ENCODE measurements around the gene KRTAP10-5. TPM values are rescaled to one million over a fixed set of nuclear protein-coding genes. Genes with fewer than 3 reads are reported as not detected.
A peak's percentile ranks its signal among the peaks of the same experiment; 100 is the strongest.

Gene KRTAP10-5
- total RNA-seq, 4 donors from 2014 or later, result not detected

DNA sequence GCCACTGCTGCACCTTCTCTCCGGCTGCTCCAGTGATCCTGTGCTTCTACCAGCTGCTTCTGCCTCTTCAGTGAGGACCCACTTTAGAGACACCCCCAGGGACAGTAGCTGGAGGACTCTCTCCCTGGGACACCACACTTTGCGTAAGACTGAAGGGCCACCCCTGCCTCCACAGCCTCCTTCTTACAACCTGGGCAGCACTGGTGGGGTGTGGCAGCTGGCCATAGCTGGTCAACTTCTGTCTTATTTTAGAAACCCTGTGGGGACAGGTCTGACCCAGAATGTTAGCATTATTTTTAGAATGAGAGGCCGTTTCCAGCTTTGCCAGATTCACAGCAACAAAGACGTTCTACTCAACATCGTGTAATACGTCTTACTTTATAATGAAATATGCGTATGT is 45.4 kb upstream of the KRTAP10-5 start:
- no peaks in the 10 kb centered on the region for H3K36me3 ChIP-seq
- TF ChIP-seq, protein P1, sequence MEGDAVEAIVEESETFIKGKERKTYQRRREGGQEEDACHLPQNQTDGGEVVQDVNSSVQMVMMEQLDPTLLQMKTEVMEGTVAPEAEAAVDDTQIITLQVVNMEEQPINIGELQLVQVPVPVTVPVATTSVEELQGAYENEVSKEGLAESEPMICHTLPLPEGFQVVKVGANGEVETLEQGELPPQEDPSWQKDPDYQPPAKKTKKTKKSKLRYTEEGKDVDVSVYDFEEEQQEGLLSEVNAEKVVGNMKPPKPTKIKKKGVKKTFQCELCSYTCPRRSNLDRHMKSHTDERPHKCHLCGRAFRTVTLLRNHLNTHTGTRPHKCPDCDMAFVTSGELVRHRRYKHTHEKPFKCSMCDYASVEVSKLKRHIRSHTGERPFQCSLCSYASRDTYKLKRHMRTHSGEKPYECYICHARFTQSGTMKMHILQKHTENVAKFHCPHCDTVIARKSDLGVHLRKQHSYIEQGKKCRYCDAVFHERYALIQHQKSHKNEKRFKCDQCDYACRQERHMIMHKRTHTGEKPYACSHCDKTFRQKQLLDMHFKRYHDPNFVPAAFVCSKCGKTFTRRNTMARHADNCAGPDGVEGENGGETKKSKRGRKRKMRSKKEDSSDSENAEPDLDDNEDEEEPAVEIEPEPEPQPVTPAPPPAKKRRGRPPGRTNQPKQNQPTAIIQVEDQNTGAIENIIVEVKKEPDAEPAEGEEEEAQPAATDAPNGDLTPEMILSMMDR (IDR thresholded peaks at IDR 0.05 in 4 of 5, conservative IDR thresholded peaks at IDR 0.05 in 1 of 5), result no peak
- no peak for TF ChIP-seq POLR2A (IDR thresholded peaks at IDR 0.05)
- intact Hi-C loops (cut with DNase I; ENCODE audit: low total_unique reads), result no loop called here
- no peak for DNase-seq
- ATAC-seq, result no peak
- no peaks in the 10 kb centered on the region for H3K9me3 ChIP-seq
- H3K4me1 ChIP-seq, result no peaks in the 10 kb centered on the region
- no peak overlapping the region for H3K4me3 ChIP-seq
- in situ Hi-C loops (cut with MboI; ENCODE audit: low sequenced_read_pairs in 4 of 4), result no loop called here
- H3K27me3 ChIP-seq, result peaks cover 0 to 16% (median 14%) of the 10 kb centered on the region in 3 donors
- no peak overlapping the region for H3K27ac ChIP-seq

DNA sequence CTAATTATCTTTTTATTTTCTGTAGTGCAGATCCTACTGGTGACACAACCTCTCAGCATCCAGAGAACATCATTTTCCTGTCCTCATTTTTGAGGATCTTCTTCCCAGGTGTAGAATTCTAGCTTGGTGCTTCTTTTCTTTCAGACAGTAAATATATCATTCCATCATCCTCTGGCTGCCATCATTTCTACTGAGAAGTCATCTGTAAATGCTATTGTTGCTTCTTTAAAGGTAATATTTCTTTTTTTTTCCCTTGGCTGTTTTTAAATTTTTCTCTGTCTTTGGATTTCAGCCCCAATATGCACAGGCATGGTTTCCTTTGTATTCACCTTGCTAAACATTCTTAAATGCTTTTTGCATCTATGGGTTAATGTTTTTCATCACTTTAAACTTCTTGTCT is 43.2 kb upstream of the KRTAP10-5 start:
- DNase-seq (no peak), ATAC-seq (no peak)
- no peaks in the 10 kb centered on the region for H3K36me3 ChIP-seq
- intact Hi-C loops (cut with DNase I; ENCODE audit: low total_unique reads), result no loop called here
- no peaks in the 10 kb centered on the region for H3K9me3 ChIP-seq
- no peaks in the 10 kb centered on the region for H3K4me1 ChIP-seq
- H3K4me3 ChIP-seq, result no peak overlapping the region
- TF ChIP-seq, protein P1 (IDR thresholded peaks at IDR 0.05 in 4 of 5, conservative IDR thresholded peaks at IDR 0.05 in 1 of 5), result no peak
- no peak for TF ChIP-seq POLR2A (IDR thresholded peaks at IDR 0.05)
- in situ Hi-C loops (cut with MboI; ENCODE audit: low sequenced_read_pairs in 4 of 4), result no loop called here
- no peak overlapping the region for H3K27ac ChIP-seq
- H3K27me3 ChIP-seq, result peaks cover 0 to 14% (median 9%) of the 10 kb centered on the region in 3 donors

DNA sequence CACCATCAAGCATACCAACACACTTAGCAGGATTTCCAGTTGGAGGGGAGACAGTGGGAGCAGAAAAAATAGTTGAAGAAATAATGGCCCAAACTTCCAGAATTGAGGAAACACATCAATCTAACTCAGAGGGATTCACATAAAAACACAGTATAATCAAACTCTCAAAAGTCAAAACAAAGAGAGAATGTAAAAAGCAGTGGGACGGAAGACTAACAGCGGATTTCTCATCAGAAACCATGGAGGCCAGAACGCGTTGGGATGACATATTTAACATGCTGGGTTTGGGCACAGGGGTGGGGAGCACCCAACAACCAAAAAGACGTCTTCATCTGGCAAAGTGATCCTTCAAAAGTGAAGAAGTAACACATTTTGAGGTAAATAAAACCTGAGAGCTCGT is 39.5 kb upstream of the KRTAP10-5 start:
- no peak for TF ChIP-seq POLR2A (IDR thresholded peaks at IDR 0.05)
- TF ChIP-seq, protein P1 (IDR thresholded peaks at IDR 0.05 in 4 of 5, conservative IDR thresholded peaks at IDR 0.05 in 1 of 5), result no peak
- H3K9me3 ChIP-seq, result no peaks in the 10 kb centered on the region
- ATAC-seq (no peak), DNase-seq (no peak)
- no peaks in the 10 kb centered on the region for H3K36me3 ChIP-seq
- H3K4me3 ChIP-seq, result no peak overlapping the region
- H3K27ac ChIP-seq, result no peak overlapping the region
- H3K27me3 ChIP-seq, result peaks cover 0 to 4% (median 2%) of the 10 kb centered on the region in 3 donors
- no peaks in the 10 kb centered on the region for H3K4me1 ChIP-seq
- in situ Hi-C loops (cut with MboI; ENCODE audit: low sequenced_read_pairs in 4 of 4) (no loop called here), intact Hi-C loops (cut with DNase I; ENCODE audit: low total_unique reads) (no loop called here)

DNA sequence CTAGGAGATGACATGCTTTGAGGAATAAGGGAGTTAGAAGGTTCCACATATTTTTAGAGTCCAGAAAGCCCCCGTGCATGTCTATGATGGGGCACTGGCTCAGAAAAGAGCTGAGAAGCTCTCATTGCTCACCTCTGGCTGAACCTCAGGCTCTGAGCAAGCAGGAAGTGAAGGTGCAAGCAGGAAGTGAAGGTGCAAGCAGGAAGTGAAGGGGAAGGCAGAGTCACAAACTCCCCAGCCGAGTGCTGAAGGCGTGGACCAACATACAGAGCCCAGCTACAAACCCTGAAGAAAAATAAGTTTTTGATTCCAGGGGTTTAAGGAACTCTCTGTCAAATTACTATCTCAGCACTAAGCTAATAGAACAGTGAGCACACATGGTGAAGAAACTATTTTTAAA is 38.5 kb upstream of the KRTAP10-5 start:
- TF ChIP-seq, protein P1 (IDR thresholded peaks at IDR 0.05 in 4 of 5, conservative IDR thresholded peaks at IDR 0.05 in 1 of 5), result no peak
- no peak for TF ChIP-seq POLR2A (IDR thresholded peaks at IDR 0.05)
- intact Hi-C loops (cut with DNase I; ENCODE audit: low total_unique reads) (no loop called here), in situ Hi-C loops (cut with MboI; ENCODE audit: low sequenced_read_pairs in 4 of 4) (no loop called here)
- H3K27me3 ChIP-seq, result peaks cover 2 to 5% (median 2%) of the 10 kb centered on the region in 3 donors
- ATAC-seq, result no peak
- no peaks in the 10 kb centered on the region for H3K9me3 ChIP-seq
- H3K36me3 ChIP-seq, result no peaks in the 10 kb centered on the region
- H3K4me3 ChIP-seq, result no peak overlapping the region
- H3K4me1 ChIP-seq, result no peaks in the 10 kb centered on the region
- no peak for DNase-seq
- H3K27ac ChIP-seq, result no peak overlapping the region

DNA sequence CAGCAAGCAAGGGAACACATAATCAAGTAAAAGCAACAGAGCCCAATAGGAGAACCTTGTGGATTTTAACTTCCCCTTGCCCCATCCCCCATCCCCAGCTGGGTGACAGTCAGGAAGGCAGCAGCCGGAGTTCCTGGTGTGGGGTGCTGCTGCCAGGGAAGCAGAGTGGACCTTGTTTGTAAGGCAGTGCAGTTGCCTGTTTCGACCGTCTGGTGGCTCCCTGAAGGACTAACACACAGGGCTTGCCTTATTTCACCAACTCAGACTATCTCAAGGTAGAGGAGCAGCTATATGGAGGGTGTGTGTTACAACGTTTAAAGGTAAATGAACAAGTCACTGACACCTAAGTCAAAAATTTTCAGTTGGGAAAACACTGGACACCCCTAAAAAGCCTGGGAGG is 38.1 kb upstream of the KRTAP10-5 start:
- intact Hi-C loops (cut with DNase I; ENCODE audit: low total_unique reads), result no loop called here
- TF ChIP-seq, protein P1 (IDR thresholded peaks at IDR 0.05 in 4 of 5, conservative IDR thresholded peaks at IDR 0.05 in 1 of 5), result no peak
- TF ChIP-seq POLR2A (IDR thresholded peaks at IDR 0.05), result no peak

More for the DNA sequence above, 38.1 kb upstream of the KRTAP10-5 start:
- ATAC-seq, result no peak
- no peaks in the 10 kb centered on the region for H3K4me1 ChIP-seq
- H3K27me3 ChIP-seq, result peaks cover 2 to 5% (median 2%) of the 10 kb centered on the region in 3 donors
- H3K36me3 ChIP-seq, result no peaks in the 10 kb centered on the region
- in situ Hi-C loops (cut with MboI; ENCODE audit: low sequenced_read_pairs in 4 of 4), result no loop called here
- DNase-seq, result peak in 1 of 2 donors; percentile 31
- no peak overlapping the region for H3K27ac ChIP-seq
- no peaks in the 10 kb centered on the region for H3K9me3 ChIP-seq
- H3K4me3 ChIP-seq, result no peak overlapping the region

Data from gastrocnemius medialis (tissue), 4 donors.